ENCODE measurements around the gene PSME2. TPM values are rescaled to one million over a fixed set of nuclear protein-coding genes. Genes with fewer than 3 reads are reported as not detected.

Gene PSME2
- total RNA-seq, 4 donors from 2014 or later = 13.7 to 53.2 (median 21.5) TPM

- in situ Hi-C loops (cut with MboI; ENCODE audit: low sequenced_read_pairs in 4 of 4) = loop anchor here in 1 of 4 donors (25.0 kb wide), 1 partner anchor 834 kb away; the partner anchor contains the start of genes BCL2L2, PABPN1 and PPP1R3E
- ATAC-seq = no peak
- intact Hi-C loops (cut with DNase I; ENCODE audit: low total_unique reads) = loop anchor here (2.0 kb wide), 1 partner anchor 87 kb away; the partner anchor contains the start of genes GMPR2 and NEDD8
- peak overlapping the region; percentile 92 to 97 (median 92) for H3K27ac ChIP-seq
- TF ChIP-seq CTCF (IDR thresholded peaks at IDR 0.05 in 4 of 5, conservative IDR thresholded peaks at IDR 0.05 in 1 of 5) = no peak
- no peak for TF ChIP-seq POLR2A (IDR thresholded peaks at IDR 0.05)
- peaks cover 0 to 35% of the 10 kb centered on the region in 2 donors for H3K36me3 ChIP-seq
- H3K4me1 ChIP-seq = peaks cover 25 to 26% of the 10 kb centered on the region in 2 donors
- H3K27me3 ChIP-seq = no peaks in the 10 kb centered on the region
- DNase-seq = no peak
- peak overlapping the region; percentile 75 to 92 (median 84) for H3K4me3 ChIP-seq
- no peaks in the 10 kb centered on the region for H3K9me3 ChIP-seq
Measured at GRCh38 chr14:24145690-24146452, 539 bp downstream of the PSME2 start.

- Histone ChIP-seq H3K36me3 (peaks cover 0 to 29% of the 10 kb centered on the region in 2 donors), H3K4me3 (no peak overlapping the region), H3K9me3 (no peaks in the 10 kb centered on the region), H3K27ac (peak overlapping the region; percentile 92 to 97 (median 92)), H3K27me3 (no peaks in the 10 kb centered on the region), H3K4me1 (peaks cover 25 to 26% of the 10 kb centered on the region in 2 donors)
- no peak for DNase-seq
- no peak for ATAC-seq
- intact Hi-C loops (cut with DNase I; ENCODE audit: low total_unique reads) (no loop called here), in situ Hi-C loops (cut with MboI; ENCODE audit: low sequenced_read_pairs in 4 of 4) (loop anchor here in 1 of 4 donors (25.0 kb wide), 1 partner anchor 833 kb away; the partner anchor contains the start of genes BCL2L2, PABPN1 and PPP1R3E)
- no peak for TF ChIP-seq POLR2A (IDR thresholded peaks at IDR 0.05)
- no peak for TF ChIP-seq CTCF (IDR thresholded peaks at IDR 0.05 in 4 of 5, conservative IDR thresholded peaks at IDR 0.05 in 1 of 5)
Measured at GRCh38 chr14:24145219-24145618, 1.2 kb downstream of the PSME2 start.

- H3K4me3 ChIP-seq = no peak overlapping the region
- peak overlapping the region in 2 of 4 donors; percentile 92 for H3K27ac ChIP-seq
- no peaks in the 10 kb centered on the region for H3K9me3 ChIP-seq
- peaks cover 33 to 34% of the 10 kb centered on the region in 2 donors for H3K4me1 ChIP-seq
- H3K27me3 ChIP-seq = no peaks in the 10 kb centered on the region
- DNase-seq = no peak
- H3K36me3 ChIP-seq = peaks cover 0 to 21% of the 10 kb centered on the region in 2 donors
- intact Hi-C loops (cut with DNase I; ENCODE audit: low total_unique reads) = no loop called here
- ATAC-seq = no peak
- TF ChIP-seq POLR2A (IDR thresholded peaks at IDR 0.05) (no peak), CTCF (IDR thresholded peaks at IDR 0.05 in 4 of 5, conservative IDR thresholded peaks at IDR 0.05 in 1 of 5) (no peak)
- in situ Hi-C loops (cut with MboI; ENCODE audit: low sequenced_read_pairs in 4 of 4) = loop anchor here in 1 of 4 donors (25.0 kb wide), 1 partner anchor 832 kb away; the partner anchor contains the start of genes BCL2L2, PABPN1 and PPP1R3E
Measured at GRCh38 chr14:24144451-24144850, 2.0 kb downstream of the PSME2 start.

GRCh38 chr14:24143511-24143910 lies 2.9 kb downstream of the PSME2 start:
- Histone ChIP-seq H3K9me3 (no peaks in the 10 kb centered on the region), H3K27me3 (no peaks in the 10 kb centered on the region), H3K4me3 (no peak overlapping the region), H3K36me3 (peaks cover 0 to 15% of the 10 kb centered on the region in 2 donors), H3K4me1 (peaks cover 33 to 41% of the 10 kb centered on the region in 2 donors), H3K27ac (peak overlapping the region in 2 of 4 donors; percentile 46 to 92)
- intact Hi-C loops (cut with DNase I; ENCODE audit: low total_unique reads) (no loop called here), in situ Hi-C loops (cut with MboI; ENCODE audit: low sequenced_read_pairs in 4 of 4) (loop anchor here in 1 of 4 donors (25.0 kb wide), 1 partner anchor 831 kb away; the partner anchor contains the start of genes BCL2L2, PABPN1 and PPP1R3E)
- TF ChIP-seq CTCF (IDR thresholded peaks at IDR 0.05 in 4 of 5, conservative IDR thresholded peaks at IDR 0.05 in 1 of 5) = no peak
- TF ChIP-seq POLR2A (IDR thresholded peaks at IDR 0.05) = no peak
- ATAC-seq (no peak), DNase-seq (no peak)

All from gastrocnemius medialis (tissue), 4 donors.